ENCODE measurements around the gene VEGFC.

Gene VEGFC

DNA sequence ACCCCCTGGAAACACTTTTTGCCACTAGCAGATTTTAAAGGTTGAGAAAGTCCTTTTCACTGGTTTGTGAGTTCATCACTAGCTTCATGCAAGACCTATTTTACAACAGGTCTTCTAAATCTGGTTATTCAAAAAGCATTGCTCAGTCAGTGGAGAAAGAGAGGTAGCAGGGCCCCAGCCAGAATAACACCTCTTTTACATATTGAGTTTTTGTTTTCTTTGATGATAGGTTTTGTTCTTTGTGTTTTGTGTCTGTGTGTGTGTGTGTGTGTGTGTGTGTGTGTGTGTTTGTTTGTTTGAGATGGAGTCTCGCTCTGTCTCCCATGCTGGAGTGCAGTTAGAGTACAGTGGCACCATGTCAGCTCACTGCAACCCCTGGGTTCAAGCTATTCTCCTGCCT, 2.7 kb upstream of the VEGFC start:
- no peak for DNase-seq

DNA sequence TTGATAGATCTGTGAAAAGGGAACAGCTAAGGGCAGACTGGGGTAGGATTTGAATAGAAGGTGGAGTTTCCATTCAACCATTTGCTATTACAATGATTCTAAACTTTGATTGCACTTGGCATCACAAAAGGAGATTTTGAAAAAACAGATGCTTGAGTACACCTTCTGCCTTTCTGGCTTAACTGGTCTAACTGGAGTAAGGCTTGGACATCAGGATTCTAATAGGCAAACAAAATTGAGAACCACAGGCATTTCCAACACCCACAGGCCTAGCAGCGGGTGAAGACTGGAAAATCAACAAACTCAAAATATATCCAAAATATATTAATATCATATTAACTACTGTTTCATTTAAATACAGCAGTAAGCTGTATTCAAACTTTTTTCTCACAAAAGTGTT, 1.9 kb upstream of the VEGFC start:
- no peak for DNase-seq

DNA sequence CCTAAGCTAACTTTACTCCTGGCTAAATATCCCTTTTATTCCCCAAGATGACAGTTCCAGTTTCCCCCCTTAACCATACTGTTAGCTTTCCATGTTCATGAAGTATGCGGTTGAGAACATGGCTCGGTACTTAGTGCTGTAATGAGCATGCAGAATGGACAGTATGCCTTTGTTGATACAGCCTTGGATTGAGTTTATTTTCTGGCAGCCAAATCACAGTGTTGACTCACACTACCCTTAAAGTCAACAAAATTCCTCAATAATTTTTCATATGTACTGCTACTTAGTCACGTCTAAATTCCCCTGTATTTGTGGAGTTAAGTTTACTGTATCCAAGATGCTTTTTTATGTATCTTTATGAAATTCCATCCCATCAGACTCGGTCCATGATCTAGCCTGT, 1.4 kb upstream of the VEGFC start:
- no peak for DNase-seq

DNA sequence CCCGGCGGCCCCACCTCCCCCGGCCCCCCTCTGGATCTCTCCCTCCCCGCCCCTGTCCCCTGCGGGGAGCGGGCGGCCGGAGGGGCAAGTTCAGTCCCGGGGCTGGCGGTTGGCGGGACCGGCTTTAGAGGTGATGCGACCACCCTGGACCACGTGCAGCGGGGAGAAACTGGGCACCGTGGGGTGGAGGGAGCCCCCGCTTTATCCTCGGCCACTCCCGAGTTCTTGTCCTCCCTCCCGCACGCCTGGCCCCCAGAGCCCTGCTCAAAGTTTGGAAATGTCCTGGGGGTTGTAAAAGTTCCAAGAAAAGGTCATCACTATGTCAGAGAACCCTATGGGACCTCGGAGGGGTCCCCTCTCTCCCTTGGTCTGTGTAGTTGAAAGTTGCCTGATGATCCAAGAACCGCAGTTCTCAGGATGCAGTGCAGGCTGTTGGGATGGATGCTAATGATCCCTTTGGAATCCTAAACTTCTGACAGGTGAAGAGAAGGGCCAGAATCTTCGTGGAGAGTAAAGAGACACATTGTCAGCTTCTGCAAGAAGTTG, 411 bp upstream of the VEGFC start:
- no peak for DNase-seq

DNA sequence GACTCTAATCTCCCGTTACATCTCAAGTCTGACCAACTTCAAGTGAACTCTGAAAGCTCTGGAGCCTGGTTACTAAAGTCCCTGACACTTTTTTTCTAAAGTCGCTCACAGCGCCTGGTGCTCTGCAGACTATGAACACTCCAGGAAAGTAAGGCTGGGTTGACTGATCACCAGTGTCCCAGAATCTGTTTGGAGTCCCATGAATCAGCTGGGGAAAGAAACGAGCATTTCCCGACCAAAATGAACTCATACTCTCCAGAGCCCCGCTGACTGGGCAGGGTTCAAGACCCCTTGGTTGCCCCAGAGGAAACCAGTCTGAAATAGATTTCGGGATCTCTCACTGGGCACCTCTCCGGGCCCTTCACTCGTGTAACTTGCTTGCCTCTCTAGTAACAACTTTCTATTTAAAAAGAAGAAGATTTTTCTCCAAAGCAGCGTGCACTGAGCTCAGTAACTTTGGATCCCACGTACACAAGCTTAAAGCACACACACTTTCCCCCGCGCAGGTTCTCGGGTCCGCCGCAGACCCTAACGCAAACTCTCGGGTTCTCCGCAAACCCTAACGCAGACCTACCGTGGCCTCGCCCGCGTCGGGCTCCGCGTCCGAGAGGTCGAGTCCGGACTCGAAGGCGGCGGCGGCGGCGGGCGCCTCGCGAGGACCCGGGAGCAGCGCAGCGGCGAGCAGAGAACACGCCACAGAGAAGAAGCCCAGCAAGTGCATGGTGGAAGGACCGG, 964 bp downstream of the VEGFC start:
- DNase-seq: no peak

DNA sequence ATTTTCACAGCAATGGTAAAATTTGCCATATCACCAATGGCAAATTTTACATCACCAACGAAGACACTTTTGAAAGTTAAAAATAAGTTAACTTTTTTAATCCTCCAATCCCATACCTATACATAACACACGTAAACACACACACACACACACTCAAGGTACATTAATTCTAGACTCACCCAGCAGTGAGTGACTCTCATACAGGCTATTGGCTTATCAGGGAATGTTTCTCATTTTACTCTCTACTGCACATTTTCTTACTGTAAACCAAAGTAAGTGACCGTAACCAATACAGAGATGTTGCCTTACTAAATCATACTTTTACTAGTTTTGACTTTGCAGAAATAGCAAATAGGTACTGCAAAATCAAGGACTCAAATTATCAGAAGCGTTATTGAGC, 2.3 kb downstream of the VEGFC start:
- no peak for DNase-seq

DNA sequence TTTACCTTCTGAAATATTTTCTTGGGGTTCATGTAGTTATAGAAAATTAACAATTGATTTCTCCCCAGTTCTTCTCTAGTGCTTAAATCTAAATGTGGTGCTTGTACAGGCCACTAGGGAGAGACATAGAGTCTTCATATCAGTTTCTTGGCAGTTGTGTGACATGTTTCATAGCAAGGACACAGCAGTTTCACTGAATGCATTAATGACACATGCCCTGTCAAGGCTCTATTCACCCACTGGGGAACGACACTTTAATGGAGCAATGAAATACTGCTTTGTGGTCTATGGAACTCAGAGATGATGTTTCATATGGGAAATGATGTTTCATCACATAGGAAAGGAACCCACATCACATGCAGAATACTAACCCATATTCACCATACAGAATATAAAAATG, 2.8 kb downstream of the VEGFC start:
- DNase-seq: no peak

DNA sequence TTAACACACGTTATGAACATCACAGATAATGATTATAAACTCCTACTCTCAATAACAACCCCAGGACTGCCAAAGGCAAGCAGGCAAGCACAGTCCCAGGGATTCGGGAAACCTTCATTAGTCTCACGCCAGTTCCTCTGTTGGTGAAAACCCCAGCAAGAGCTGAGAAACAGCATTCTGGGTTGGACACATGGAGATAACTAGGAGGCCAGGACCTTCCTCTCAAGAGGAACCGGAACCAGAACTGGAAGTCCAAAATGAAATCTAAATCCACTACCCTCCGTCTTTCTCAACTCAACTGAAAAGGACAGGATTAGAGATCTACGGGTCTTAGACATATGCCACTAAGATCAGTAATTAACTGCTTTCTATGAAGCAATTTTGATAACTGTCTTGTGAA, 3.8 kb downstream of the VEGFC start:
- no peak for DNase-seq

DNA sequence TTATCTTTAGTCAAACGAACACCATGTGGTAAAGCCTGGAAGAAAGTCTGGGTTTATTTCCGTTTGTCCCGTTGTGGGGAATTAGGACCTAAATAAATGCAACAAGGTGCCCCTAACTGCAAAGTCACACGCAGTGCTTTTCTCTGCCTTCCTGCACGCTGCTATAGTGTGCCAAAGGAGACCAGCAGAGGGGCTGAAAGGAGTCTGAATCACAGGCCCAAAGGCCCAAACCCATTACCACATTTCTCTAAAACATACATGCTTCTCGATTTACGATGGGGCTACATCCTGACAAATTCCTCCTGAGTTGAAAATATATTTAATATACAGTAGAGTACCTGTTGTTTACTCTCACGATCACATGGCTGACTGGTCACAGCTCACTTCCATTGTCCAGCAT, 4.5 kb downstream of the VEGFC start:
- DNase-seq: no peak

DNA sequence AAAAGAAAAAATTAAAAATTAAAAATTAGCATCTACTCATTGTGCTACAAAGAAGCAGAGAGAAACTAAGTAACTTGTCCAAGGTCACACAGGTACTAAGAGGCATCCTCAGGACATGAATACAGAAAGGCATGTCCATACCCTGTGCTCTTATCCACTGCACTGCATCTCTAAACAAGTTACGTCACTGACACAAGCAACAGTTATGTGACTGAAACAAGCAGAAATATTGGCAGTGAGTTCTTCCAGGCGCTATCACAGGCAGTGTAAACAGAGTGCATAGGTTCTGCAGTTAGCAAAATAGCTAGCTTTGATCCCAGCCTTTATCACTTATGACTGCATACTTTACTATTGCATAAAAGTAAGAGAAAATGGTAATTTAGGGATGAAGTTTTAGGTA, 7.9 kb downstream of the VEGFC start:
- DNase-seq: no peak

DNA sequence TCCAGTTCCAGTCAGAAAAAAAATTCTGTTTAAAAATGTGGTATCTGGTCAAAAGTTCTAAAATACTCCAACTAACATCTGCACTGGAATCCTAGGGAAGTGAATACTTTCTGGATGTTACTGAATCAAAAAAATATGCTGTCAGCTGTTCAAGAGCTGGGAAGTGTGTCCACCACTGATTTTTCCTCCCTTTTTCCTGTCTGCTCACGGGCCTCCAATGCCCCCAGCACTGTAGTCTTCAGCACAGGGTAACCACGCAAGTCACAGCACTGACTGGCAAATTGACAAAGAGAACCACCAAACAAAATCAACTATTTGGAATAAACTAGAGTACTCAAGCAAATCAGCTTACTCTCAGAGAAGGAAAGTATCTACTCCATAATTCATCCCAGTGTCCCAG, 9.9 kb downstream of the VEGFC start:
- no peak for DNase-seq

DNA sequence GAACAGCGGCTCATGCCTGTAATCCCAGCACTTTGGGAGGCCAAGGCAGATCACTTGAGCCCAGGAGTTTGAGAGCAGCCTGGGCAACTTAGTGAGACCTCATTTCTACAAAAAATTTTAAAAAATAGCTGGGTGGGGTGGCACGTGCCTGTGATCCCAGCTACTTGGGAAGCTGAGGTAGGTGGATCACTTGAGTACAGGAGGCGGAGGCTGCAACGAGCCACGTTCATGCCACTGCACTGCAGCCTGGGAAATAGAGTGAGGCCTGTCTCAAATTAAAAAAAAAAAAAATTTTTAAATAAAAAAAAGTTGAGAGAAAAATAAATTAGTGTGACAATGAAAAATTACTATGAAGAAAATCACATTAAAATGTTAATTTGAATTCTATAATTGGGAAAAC, 10.5 kb downstream of the VEGFC start:
- no peak for DNase-seq

DNA sequence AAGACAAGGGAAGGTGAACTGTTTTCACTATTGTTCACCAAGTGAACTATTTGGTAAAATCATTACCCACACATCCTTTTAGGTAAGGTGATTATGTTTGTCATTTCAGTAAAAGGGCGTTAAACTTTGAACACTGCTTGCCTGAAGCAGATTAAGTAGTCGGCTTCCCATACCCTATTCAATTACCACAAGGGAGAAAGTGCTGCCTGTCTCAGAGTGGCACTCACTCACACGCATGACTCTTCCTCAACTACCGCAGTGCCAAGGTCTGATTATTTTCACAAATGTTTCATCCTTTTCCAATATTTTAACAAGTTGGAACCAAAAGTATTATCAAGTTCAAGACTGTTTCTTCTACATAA, 11.0 kb downstream of the VEGFC start:
- no peak for DNase-seq

DNA sequence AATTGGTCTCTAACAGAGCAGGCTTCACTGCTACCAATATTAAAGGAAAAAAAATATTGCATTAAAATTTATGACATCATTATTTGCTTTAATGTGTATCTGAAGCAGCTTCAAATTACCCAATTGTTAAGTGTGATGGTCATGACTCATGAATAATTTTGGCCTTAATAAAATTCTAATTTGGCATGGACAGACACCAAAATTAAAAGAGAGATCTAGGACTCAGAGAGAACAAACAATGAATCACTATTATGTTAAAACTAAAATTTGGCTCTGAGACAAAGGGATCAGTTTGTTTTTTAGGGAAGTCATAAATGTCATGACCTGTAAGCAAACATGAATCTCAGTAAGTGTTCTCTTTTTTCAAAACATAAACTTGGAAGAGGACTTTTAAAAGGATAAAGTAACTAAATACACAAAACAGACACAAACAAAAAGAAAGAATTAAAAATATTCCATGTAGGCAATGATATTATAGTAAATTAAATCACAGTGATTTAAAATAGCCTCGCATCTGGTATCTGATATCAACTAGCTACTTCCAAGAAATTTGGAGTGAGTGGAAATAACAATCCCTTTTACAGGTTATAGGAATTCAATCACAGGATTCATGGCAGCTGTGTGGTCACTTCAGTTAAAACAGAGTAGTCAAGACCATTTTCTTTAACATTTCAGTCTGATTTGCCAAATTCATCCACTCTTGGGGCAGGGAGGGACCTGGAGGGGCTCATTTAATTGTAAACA, 11.6 kb downstream of the VEGFC start:
- no peak for DNase-seq

DNA sequence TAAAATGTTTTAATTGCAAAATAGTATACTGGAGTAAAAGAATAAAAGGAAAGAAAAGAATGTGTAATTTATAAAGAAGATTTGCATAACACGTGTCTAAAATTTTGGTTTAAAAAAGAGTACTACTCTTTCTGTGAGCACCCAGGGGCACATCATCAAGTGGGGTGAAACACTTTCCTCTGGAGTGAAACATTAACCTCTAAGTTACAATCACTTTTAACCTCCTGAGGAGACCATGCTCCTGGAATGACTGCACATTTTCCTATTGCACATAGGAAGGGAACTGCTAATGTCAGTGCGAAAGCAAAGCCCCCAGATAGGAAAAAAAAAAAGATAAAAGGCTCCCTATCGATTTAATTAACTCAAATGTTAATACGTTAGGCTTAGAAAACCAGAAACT, 13.3 kb downstream of the VEGFC start:
- no peak for DNase-seq

DNA sequence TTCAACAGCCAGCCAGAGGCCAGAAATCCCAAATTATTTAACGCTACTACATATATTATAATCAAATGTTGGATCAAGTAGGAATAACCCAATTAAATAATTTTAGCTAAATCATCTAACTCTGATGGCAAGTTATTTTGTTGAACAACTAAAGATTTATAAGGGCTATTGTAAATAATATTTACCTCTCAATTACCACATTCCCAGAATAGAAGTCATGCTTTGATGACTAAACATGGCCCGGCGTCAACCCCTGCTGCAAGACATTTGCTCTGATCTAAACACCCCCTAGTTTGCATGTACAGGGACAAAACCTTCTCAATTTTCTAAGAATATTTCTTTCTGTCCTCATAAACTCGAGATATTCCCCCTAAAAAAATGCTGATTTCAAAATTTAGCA, 14.2 kb downstream of the VEGFC start:
- no peak for DNase-seq

DNA sequence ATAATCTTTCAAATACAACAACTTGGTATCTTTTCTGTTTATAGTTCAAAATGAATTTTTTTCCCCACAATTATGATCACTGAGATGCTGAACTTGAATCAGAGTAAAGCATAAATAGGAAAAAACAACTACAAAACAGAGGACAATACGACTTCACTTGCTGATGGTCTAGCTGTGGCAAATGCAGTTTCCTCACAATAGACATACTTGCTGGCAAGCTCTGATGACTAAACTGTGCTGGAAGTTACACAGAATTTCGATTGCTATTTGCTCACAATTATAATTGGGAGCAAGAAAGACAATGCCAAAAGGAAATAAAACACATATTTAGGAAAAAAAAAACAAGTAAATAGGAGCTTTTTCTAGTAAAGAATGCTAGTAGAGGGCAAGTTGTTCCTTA, 14.7 kb downstream of the VEGFC start:
- DNase-seq: no peak

DNA sequence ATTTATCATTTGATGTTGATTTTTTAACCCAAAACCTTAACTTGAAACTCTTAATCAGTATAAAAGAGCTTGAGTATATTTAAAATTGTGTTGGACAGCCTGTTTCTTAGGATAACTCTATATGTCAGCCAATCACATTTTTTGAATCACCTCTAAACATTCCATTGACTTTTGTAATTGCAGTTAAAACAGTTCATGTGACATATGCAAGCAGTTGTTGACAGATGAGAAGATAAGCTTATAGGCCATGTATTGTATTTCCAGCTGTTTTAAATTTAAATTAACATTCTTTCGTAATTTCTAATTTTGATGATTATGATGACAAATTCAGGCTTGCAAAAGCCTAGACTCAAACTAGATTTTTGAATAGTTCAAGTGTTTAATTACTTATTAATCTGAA, 17.4 kb downstream of the VEGFC start:
- no peak for DNase-seq

DNA sequence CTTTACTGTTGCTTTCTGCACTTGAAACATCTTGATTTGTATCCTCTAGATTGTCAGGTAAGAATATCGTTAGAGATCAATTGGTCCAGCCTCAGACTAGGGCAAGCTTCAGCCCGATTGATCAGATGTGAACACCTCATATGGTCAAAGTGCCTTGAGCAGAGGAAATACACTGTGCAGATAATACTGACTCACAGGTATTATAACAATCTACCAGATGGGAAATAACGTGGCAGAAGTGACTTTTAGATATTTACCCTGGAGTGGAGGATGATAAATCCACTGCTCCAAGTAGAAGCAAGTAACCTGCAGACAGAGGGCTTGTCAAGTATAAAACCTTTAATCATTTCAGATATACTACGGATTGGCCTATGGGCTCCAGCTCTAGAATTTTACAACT, 17.9 kb downstream of the VEGFC start:
- no peak for DNase-seq

DNA sequence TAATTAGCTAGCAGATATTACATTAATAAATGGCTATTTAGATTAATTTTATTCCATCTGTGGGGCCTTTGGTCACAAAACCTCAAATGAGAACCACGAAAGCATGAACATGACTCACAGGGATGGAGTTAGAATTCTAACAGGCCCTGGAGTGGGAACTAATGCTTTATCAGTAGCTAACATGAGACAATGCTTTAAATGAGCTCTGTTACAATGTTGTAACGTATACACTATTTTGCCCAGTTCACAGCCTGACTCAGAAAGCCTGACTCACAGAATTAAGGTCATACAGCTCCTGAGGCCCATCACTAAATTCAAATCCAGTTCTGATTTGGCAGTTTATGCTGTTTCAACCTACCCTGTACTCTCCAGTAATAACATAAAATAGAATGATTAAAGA, 23.2 kb downstream of the VEGFC start:
- no peak for DNase-seq

DNA sequence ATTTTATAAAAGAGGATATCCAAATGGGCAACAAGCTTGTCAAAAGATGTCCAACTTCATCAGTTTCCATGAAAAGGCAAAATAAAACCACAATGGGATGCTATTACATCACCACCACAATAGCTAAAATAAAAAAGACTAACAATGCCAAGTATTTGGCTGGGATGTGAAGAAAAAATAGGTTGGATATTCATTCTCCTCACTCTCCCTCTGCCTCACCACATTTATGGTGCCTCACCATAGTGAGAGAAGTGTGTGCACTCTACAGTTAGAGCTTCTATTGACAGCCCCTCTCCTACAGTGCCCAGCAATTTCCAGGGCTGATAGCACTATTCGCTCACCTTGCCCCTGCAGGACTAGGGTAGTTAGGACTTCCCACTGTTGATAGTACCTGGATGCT, 25.5 kb downstream of the VEGFC start:
- DNase-seq: no peak

DNA sequence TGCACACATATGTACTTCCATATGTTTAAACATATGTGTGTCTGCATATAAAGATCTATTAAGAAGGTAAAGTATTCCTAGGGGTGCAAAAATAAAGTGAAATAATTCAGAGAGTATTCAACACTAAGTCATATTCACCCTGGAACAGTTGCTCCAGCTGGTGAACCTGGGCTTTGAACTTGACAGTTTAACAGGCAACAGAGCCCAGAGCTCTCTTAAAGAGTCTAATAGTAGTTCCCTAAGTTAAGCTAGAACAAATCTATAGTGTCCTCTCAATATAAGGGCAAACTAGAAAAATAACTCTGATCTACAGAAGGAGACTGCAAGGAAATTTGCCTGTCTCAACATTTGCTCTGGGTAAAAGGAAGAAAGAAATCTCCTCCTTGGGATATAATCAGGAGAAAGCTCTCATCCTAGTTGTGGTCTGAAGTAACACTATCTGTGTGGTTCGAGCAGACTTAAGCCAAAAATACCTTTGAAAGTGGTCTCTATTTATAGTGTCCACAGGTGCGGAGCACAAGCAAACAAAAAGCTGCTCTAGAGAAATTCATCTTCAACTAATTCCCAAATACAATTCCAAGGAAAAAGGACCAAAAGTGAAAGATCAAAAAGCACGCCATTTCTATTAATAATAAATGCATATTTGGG, 29.9 kb downstream of the VEGFC start:
- no peak for DNase-seq

DNA sequence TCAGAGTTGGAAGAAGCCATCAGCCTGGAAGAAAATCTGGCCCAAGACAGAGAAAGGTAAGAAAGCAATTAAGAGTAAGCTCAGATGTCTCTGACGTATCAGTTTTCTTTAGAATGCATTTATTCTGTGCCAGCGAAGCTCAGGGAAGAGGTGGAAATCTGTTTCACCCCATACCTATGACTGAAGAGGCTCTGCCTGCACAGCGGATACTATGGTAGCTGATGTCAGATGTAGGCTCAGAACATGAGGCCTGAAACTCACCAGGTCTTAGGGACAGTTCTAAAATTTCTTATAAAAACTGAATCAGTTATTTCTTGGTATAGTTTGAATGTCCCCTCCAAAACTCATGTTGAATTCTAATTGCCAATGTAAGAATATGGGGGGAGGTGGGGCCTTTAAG, 30.9 kb downstream of the VEGFC start:
- no peak for DNase-seq

DNA sequence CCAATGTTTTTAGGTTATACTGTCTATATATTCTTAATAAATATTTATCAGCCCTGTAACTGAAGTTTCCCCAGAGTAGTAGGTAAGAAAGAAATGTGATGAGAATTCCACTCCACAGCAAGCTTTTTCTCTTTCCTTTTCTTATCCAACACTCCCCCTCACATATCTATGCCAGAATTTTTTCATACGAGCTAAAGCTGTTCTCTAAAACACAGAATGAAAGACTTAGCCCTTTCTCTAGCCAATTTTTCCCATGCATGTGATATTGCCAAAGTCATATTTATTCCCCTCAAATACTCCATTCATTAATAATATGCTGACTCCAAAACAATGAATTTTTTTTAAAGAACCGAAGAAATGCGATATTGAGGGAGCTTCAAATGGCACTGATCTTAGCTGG, 32.3 kb downstream of the VEGFC start:
- DNase-seq: no peak
